Activated CD8-positive, alpha-beta T cell treated with anti-CD3 and anti-CD28 coated beads, Interleukin-2, amount 10 ng/mL, durations not matched to agents 7 days and 5 days (primary cell): ENCODE results near the gene IQCF5. TPM values are rescaled to one million over a fixed set of nuclear protein-coding genes. Genes with fewer than 3 reads are reported as not detected.
"Not testable (repeated sequence)": the region's sequence is repeated elsewhere in the genome, so short reads cannot be mapped to it uniquely, and the experiment has no call there.

ENCODE experiments used
- ATAC-seq: fragments of 150-1000 bp; cut with Tn5 transposase; one replicate; pipeline ENCODE4 v1.10.0; 2021; ENCODE audit warnings: moderate library complexity
- CTCF ChIA-PET: fragments of 350-600 bp; sonication (Branson Sonifier 250); formaldehyde crosslinking; loops from one replicate; lab custom pipeline; 2021; ENCODE audit warnings: antibody characterized with exemption; lab: Charles Lee
- POLR2A ChIA-PET: fragments of 350-600 bp; sonication (Branson Sonifier 250); formaldehyde crosslinking; loops from one replicate; lab custom pipeline; 2021; ENCODE audit warnings: antibody characterized with exemption; lab: Charles Lee
- DNase-seq: peaks from one replicate; pipeline ENCODE4 v3.0.0-alpha.2; 2020
- H3K27ac Mint-ChIP-seq: one replicate; pipeline ENCODE4 v1.8.0; 2021; ENCODE audit warnings: mild to moderate bottlenecking, mixed read lengths
- H3K27me3 Mint-ChIP-seq: one replicate; pipeline ENCODE4 v1.8.0; 2021; ENCODE audit warnings: low read depth, mixed read lengths
- H3K36me3 Mint-ChIP-seq: one replicate; pipeline ENCODE4 v1.8.0; 2021; ENCODE audit warnings: low read depth, mixed read lengths
- H3K4me1 Mint-ChIP-seq: one replicate; pipeline ENCODE4 v1.8.0; 2021; ENCODE audit warnings: low read depth, mixed read lengths
- H3K4me3 Mint-ChIP-seq: one replicate; pipeline ENCODE4 v1.8.0; 2021; ENCODE audit warnings: mild to moderate bottlenecking, mixed read lengths
- H3K9me3 Mint-ChIP-seq: one replicate; pipeline ENCODE4 v1.8.0; 2022; ENCODE audit warnings: mixed read lengths; ENCODE audit not compliant: insufficient read depth
- total RNA-seq, 2 experiments: library from RNA; stranded (reverse); gene quantifications; one replicate each; pipeline ENCODE4 v1.2.3, GENCODE V29; 2021

Gene IQCF5
- not detected for total RNA-seq

- no peak for ATAC-seq
- POLR2A ChIA-PET: no interaction called here
- CTCF ChIA-PET: no interaction called here
- Mint-ChIP-seq H3K27ac (no peak within 1 kb of the TSS), H3K4me3 (no peak within 1 kb of the TSS), H3K36me3 (no peaks in the 10 kb centered on the region), H3K9me3 (no peaks in the 10 kb centered on the region), H3K4me1 (no peaks in the 10 kb centered on the region), H3K27me3 (peaks cover 18% of the 10 kb centered on the region)
- no peak for DNase-seq
Measured at GRCh38 chr3:51875501-51875900, at the start of gene IQCF5. IQCF5 (minus strand) TSS chr3:51875601; CDS start chr3:51875531, 70 bp downstream.

- H3K36me3 Mint-ChIP-seq: no peaks in the 10 kb centered on the region
- H3K27ac Mint-ChIP-seq: no peak overlapping the region
- H3K4me3 Mint-ChIP-seq: no peak overlapping the region
- peaks cover 14% of the 10 kb centered on the region for H3K27me3 Mint-ChIP-seq
- ChIA-PET CTCF (interaction anchor here (2.2 kb wide), 1 partner anchor 21 kb away, joined by 6 read pairs; the partner anchor contains the start of genes PARP3 and RRP9), POLR2A (no interaction called here)
- no peaks in the 10 kb centered on the region for H3K4me1 Mint-ChIP-seq
- no peaks in the 10 kb centered on the region for H3K9me3 Mint-ChIP-seq
- ATAC-seq: no peak
- DNase-seq: no peak
Measured at GRCh38 chr3:51921081-51921578, 45.7 kb upstream of the IQCF5 start.

- Mint-ChIP-seq H3K4me3 (no peak overlapping the region), H3K4me1 (no peaks in the 10 kb centered on the region), H3K36me3 (no peaks in the 10 kb centered on the region), H3K9me3 (no peaks in the 10 kb centered on the region), H3K27ac (no peak overlapping the region), H3K27me3 (peaks cover 14% of the 10 kb centered on the region)
- DNase-seq (no peak), ATAC-seq (no peak)
- CTCF ChIA-PET: no interaction called here
- POLR2A ChIA-PET: no interaction called here
Measured at GRCh38 chr3:51916418-51916817, 41.0 kb upstream of the IQCF5 start.

GRCh38 chr3:51908026-51908425 lies 32.6 kb upstream of the IQCF5 start:
- DNase-seq (no peak), ATAC-seq (no peak)
- H3K27ac Mint-ChIP-seq: no peak overlapping the region
- H3K9me3 Mint-ChIP-seq: peaks cover 6% of the 10 kb centered on the region
- H3K4me1 Mint-ChIP-seq: no peaks in the 10 kb centered on the region
- ChIA-PET POLR2A (interaction anchor here (0.7 kb wide), 1 partner anchor 52 kb away, joined by 3 read pairs; no protein-coding TSS in a partner anchor), CTCF (no interaction called here)
- peaks cover 8% of the 10 kb centered on the region for H3K27me3 Mint-ChIP-seq
- H3K4me3 Mint-ChIP-seq: no peak overlapping the region
- H3K36me3 Mint-ChIP-seq: peaks cover 1% of the 10 kb centered on the region

- POLR2A ChIA-PET: no interaction called here
- peaks cover 5% of the 10 kb centered on the region for H3K9me3 Mint-ChIP-seq
- ATAC-seq (no peak), DNase-seq (no peak)
- no peaks in the 10 kb centered on the region for H3K36me3 Mint-ChIP-seq
- peaks cover 19% of the 10 kb centered on the region for H3K27me3 Mint-ChIP-seq
- no peaks in the 10 kb centered on the region for H3K4me1 Mint-ChIP-seq
- CTCF ChIA-PET: no interaction called here
- H3K27ac Mint-ChIP-seq: no peak overlapping the region
- H3K4me3 Mint-ChIP-seq: no peak overlapping the region
Measured at GRCh38 chr3:51904034-51904823, 28.8 kb upstream of the IQCF5 start.

GRCh38 chr3:51902361-51902760 lies 27.0 kb upstream of the IQCF5 start:
- CTCF ChIA-PET, H3K9me3 Mint-ChIP-seq, POLR2A ChIA-PET, H3K4me1 Mint-ChIP-seq, ATAC-seq, H3K36me3 Mint-ChIP-seq, H3K4me3 Mint-ChIP-seq, H3K27ac Mint-ChIP-seq, DNase-seq: not testable (repeated sequence)
- peaks cover 29% of the 10 kb centered on the region for H3K27me3 Mint-ChIP-seq

GRCh38 chr3:51900043-51900442 lies 24.6 kb upstream of the IQCF5 start:
- H3K27me3 Mint-ChIP-seq: peaks cover 34% of the 10 kb centered on the region
- DNase-seq, ATAC-seq, H3K36me3 Mint-ChIP-seq, H3K27ac Mint-ChIP-seq, H3K4me3 Mint-ChIP-seq, H3K4me1 Mint-ChIP-seq, CTCF ChIA-PET, POLR2A ChIA-PET, H3K9me3 Mint-ChIP-seq: not testable (repeated sequence)

- no peaks in the 10 kb centered on the region for H3K9me3 Mint-ChIP-seq
- H3K4me1 Mint-ChIP-seq: peaks cover under 1% of the 10 kb centered on the region
- POLR2A ChIA-PET: no interaction called here
- no peak overlapping the region for H3K4me3 Mint-ChIP-seq
- CTCF ChIA-PET: no interaction called here
- peaks cover 31% of the 10 kb centered on the region for H3K27me3 Mint-ChIP-seq
- H3K27ac Mint-ChIP-seq: no peak overlapping the region
- no peaks in the 10 kb centered on the region for H3K36me3 Mint-ChIP-seq
- ATAC-seq (no peak), DNase-seq (no peak)
Measured at GRCh38 chr3:51897391-51897790, 22.0 kb upstream of the IQCF5 start.

GRCh38 chr3:51896607-51897305 lies 21.4 kb upstream of the IQCF5 start:
- H3K27ac Mint-ChIP-seq: no peak overlapping the region
- peaks cover 29% of the 10 kb centered on the region for H3K27me3 Mint-ChIP-seq
- no peak overlapping the region for H3K4me3 Mint-ChIP-seq
- CTCF ChIA-PET: interaction anchor here (0.7 kb wide), 1 partner anchor 27 kb away, joined by 3 read pairs; no protein-coding TSS in a partner anchor
- no peaks in the 10 kb centered on the region for H3K9me3 Mint-ChIP-seq
- POLR2A ChIA-PET: no interaction called here
- H3K36me3 Mint-ChIP-seq: no peaks in the 10 kb centered on the region
- DNase-seq (no peak), ATAC-seq (no peak)
- peaks cover 7% of the 10 kb centered on the region for H3K4me1 Mint-ChIP-seq

GRCh38 chr3:51894939-51895338 lies 19.5 kb upstream of the IQCF5 start:
- H3K4me3 Mint-ChIP-seq: no peak overlapping the region
- DNase-seq: no peak
- no peak for ATAC-seq
- no peak overlapping the region for H3K27ac Mint-ChIP-seq
- H3K9me3 Mint-ChIP-seq: no peaks in the 10 kb centered on the region
- peaks cover 24% of the 10 kb centered on the region for H3K4me1 Mint-ChIP-seq
- CTCF ChIA-PET: no interaction called here
- H3K27me3 Mint-ChIP-seq: peaks cover 24% of the 10 kb centered on the region
- no peaks in the 10 kb centered on the region for H3K36me3 Mint-ChIP-seq
- POLR2A ChIA-PET: no interaction called here

- DNase-seq (no peak), ATAC-seq (no peak)
- no peaks in the 10 kb centered on the region for H3K9me3 Mint-ChIP-seq
- CTCF ChIA-PET: no interaction called here
- no peaks in the 10 kb centered on the region for H3K36me3 Mint-ChIP-seq
- H3K27ac Mint-ChIP-seq: no peak overlapping the region
- peaks cover 26% of the 10 kb centered on the region for H3K4me1 Mint-ChIP-seq
- POLR2A ChIA-PET: no interaction called here
- no peak overlapping the region for H3K4me3 Mint-ChIP-seq
- peaks cover 24% of the 10 kb centered on the region for H3K27me3 Mint-ChIP-seq
Measured at GRCh38 chr3:51894391-51894790, 19.0 kb upstream of the IQCF5 start.
